ENCODE results near the gene RNF4.
A peak's percentile ranks its signal among the peaks of the same experiment; 100 is the strongest.
"Not testable (repeated sequence)": the region's sequence is repeated elsewhere in the genome, so short reads cannot be mapped to it uniquely, and the experiment has no call there.

Gene RNF4

GRCh38 chr4:2461246-2461960 lies 7.5 kb upstream of the RNF4 start:
- no peak for TF ChIP-seq FOXM1 (IDR thresholded peaks at IDR 0.05; ENCODE audit: borderline replicate concordance)
- no peak for TF ChIP-seq FOXA1 (IDR thresholded peaks at IDR 0.05)
- no peak for TF ChIP-seq HDGF (IDR thresholded peaks at IDR 0.05; ENCODE audit: borderline replicate concordance)
- TF ChIP-seq CTBP1 (IDR thresholded peaks at IDR 0.05; ENCODE audit: borderline replicate concordance): no peak
- no peak for TF ChIP-seq PKNOX1 (IDR thresholded peaks at IDR 0.05)
- TF ChIP-seq L3MBTL2 (conservative IDR thresholded peaks at IDR 0.05): no peak
- no peak for TF ChIP-seq TARDBP (IDR thresholded peaks at IDR 0.05)
- no peak for TF ChIP-seq BHLHE40 (IDR thresholded peaks at IDR 0.05; ENCODE audit: borderline replicate concordance)
- no peak for TF ChIP-seq ARNT (IDR thresholded peaks at IDR 0.05)
- TF ChIP-seq SP1 (IDR thresholded peaks at IDR 0.05): no peak
- no peak for TF ChIP-seq ZNF384 (IDR thresholded peaks at IDR 0.05)
- POLR2A ChIA-PET: interaction anchor here (0.5 to 1.3 kb wide), 2 partner anchors 9 to 27 kb away, joined by 4 read pairs; no protein-coding TSS in a partner anchor
- CTCF ChIA-PET: interaction anchor here (0.6 to 1.5 kb wide), 4 partner anchors 212 to 241 kb away, joined by 3 to 6 read pairs (median 3); no protein-coding TSS in a partner anchor
- no peak for DNase-seq (ENCODE audit: extremely low spot score)

- TF ChIP-seq HDGF (IDR thresholded peaks at IDR 0.05; ENCODE audit: borderline replicate concordance) (no peak), LEF1 (IDR thresholded peaks at IDR 0.05; ENCODE audit: borderline replicate concordance) (peak; percentile 65), L3MBTL2 (conservative IDR thresholded peaks at IDR 0.05) (peak; percentile 66), BHLHE40 (IDR thresholded peaks at IDR 0.05; ENCODE audit: borderline replicate concordance) (no peak), SP1 (IDR thresholded peaks at IDR 0.05) (no peak), SUZ12 (IDR thresholded peaks at IDR 0.05) (no peak), NFRKB (IDR thresholded peaks at IDR 0.05) (no peak), ELF4 (IDR thresholded peaks at IDR 0.05) (no peak), FOXK2 (IDR thresholded peaks at IDR 0.05) (no peak), FOXM1 (IDR thresholded peaks at IDR 0.05; ENCODE audit: borderline replicate concordance) (no peak), ZNF384 (IDR thresholded peaks at IDR 0.05) (no peak), PKNOX1 (IDR thresholded peaks at IDR 0.05) (no peak), FOXA1 (IDR thresholded peaks at IDR 0.05) (no peak)
- ChIA-PET POLR2A (interaction anchor here (0.5 to 0.9 kb wide), 3 partner anchors 26 to 75 kb away, joined by 3 to 4 read pairs (median 3); no protein-coding TSS in a partner anchor), CTCF (interaction anchor here (0.5 to 1.5 kb wide), 3 partner anchors 22 to 242 kb away, joined by 3 read pairs; no protein-coding TSS in a partner anchor)
- peak; percentile 78 for DNase-seq (ENCODE audit: extremely low spot score)
Observed at GRCh38 chr4:2462218-2462991, 6.5 kb upstream of the RNF4 start.

- DNase-seq (ENCODE audit: extremely low spot score): no peak
- ChIA-PET POLR2A (interaction anchor here (0.9 kb wide), 1 partner anchor 48 kb away, joined by 3 read pairs; no protein-coding TSS in a partner anchor), CTCF (interaction anchor here (1.5 kb wide), 1 partner anchor 242 kb away, joined by 3 read pairs; no protein-coding TSS in a partner anchor)
- TF ChIP-seq ZNF384 (IDR thresholded peaks at IDR 0.05) (no peak), CTBP1 (IDR thresholded peaks at IDR 0.05; ENCODE audit: borderline replicate concordance) (no peak), BHLHE40 (IDR thresholded peaks at IDR 0.05; ENCODE audit: borderline replicate concordance) (no peak), ELF4 (IDR thresholded peaks at IDR 0.05) (no peak), FOXK2 (IDR thresholded peaks at IDR 0.05) (no peak), SUZ12 (IDR thresholded peaks at IDR 0.05) (no peak), HDGF (IDR thresholded peaks at IDR 0.05; ENCODE audit: borderline replicate concordance) (no peak), FOXA1 (IDR thresholded peaks at IDR 0.05) (no peak), SP1 (IDR thresholded peaks at IDR 0.05) (no peak), L3MBTL2 (conservative IDR thresholded peaks at IDR 0.05) (no peak), ARNT (IDR thresholded peaks at IDR 0.05) (no peak), PKNOX1 (IDR thresholded peaks at IDR 0.05) (no peak), FOXM1 (IDR thresholded peaks at IDR 0.05; ENCODE audit: borderline replicate concordance) (no peak), NFRKB (IDR thresholded peaks at IDR 0.05) (no peak), TARDBP (IDR thresholded peaks at IDR 0.05) (no peak), LEF1 (IDR thresholded peaks at IDR 0.05; ENCODE audit: borderline replicate concordance) (no peak)
Observed at GRCh38 chr4:2462992-2463762, 5.7 kb upstream of the RNF4 start.

GRCh38 chr4:2465032-2465431 lies 3.9 kb upstream of the RNF4 start:
- TF ChIP-seq LEF1 (IDR thresholded peaks at IDR 0.05; ENCODE audit: borderline replicate concordance) (no peak), SP1 (IDR thresholded peaks at IDR 0.05) (no peak), FOXM1 (IDR thresholded peaks at IDR 0.05; ENCODE audit: borderline replicate concordance) (no peak), NFRKB (IDR thresholded peaks at IDR 0.05) (no peak), PKNOX1 (IDR thresholded peaks at IDR 0.05) (no peak), TARDBP (IDR thresholded peaks at IDR 0.05) (no peak), CTBP1 (IDR thresholded peaks at IDR 0.05; ENCODE audit: borderline replicate concordance) (no peak), L3MBTL2 (conservative IDR thresholded peaks at IDR 0.05) (no peak), FOXA1 (IDR thresholded peaks at IDR 0.05) (no peak), SUZ12 (IDR thresholded peaks at IDR 0.05) (no peak), ARNT (IDR thresholded peaks at IDR 0.05) (no peak), HDGF (IDR thresholded peaks at IDR 0.05; ENCODE audit: borderline replicate concordance) (no peak)
- no peak for DNase-seq (ENCODE audit: extremely low spot score)
- POLR2A ChIA-PET: interaction anchor here (0.7 to 1.7 kb wide), 3 partner anchors 46 to 285 kb away, joined by 3 to 5 read pairs (median 3); partner anchors contain the start of genes CFAP99, FAM193A and ZFYVE28
- CTCF ChIA-PET: interaction anchor here (0.9 kb wide), 1 partner anchor 245 kb away, joined by 4 read pairs; no protein-coding TSS in a partner anchor

- DNase-seq (ENCODE audit: extremely low spot score): not testable (repeated sequence)
- POLR2A ChIA-PET: interaction anchor here (0.9 to 1.1 kb wide), 2 partner anchors 16 to 46 kb away, joined by 3 read pairs; partner anchors contain the start of genes CFAP99 and ZFYVE28
Observed at GRCh38 chr4:2465544-2465943, 3.4 kb upstream of the RNF4 start.

More at GRCh38 chr4:2465544-2465943, 3.4 kb upstream of the RNF4 start:
- CTCF ChIA-PET: not testable (repeated sequence)
